Ammon's horn (tissue), 1 donor: ENCODE results near the gene SLC25A30.
"Not testable (repeated sequence)": the region's sequence is repeated elsewhere in the genome, so short reads cannot be mapped to it uniquely, and the experiment has no call there.

Experiments used
- DNase-seq: peaks from one replicate; pipeline ENCODE4 v3.0.0-alpha.2; 2016; ENCODE audit warnings: low spot score

SLC25A30 gene

GRCh38 chr13:45432737-45433380, 14.7 kb upstream of the SLC25A30 start:
- DNase-seq, result no peak

- DNase-seq, result not testable (repeated sequence)
Measured at GRCh38 chr13:45426056-45426841, 8.1 kb upstream of the SLC25A30 start.

GRCh38 chr13:45422731-45423292, 4.6 kb upstream of the SLC25A30 start:
- no peak for DNase-seq

- DNase-seq, result no peak
Measured at GRCh38 chr13:45419945-45420344, 1.8 kb upstream of the SLC25A30 start.

- not testable (repeated sequence) for DNase-seq
Measured at GRCh38 chr13:45419389-45419788, 1.2 kb upstream of the SLC25A30 start.

- no peak for DNase-seq
Measured at GRCh38 chr13:45416516-45417128, 1.6 kb downstream of the SLC25A30 start.

- DNase-seq, result no peak
Measured at GRCh38 chr13:45415112-45415511, 3.1 kb downstream of the SLC25A30 start.

GRCh38 chr13:45413826-45414307, 4.3 kb downstream of the SLC25A30 start:
- no peak for DNase-seq

GRCh38 chr13:45412274-45413049, 5.7 kb downstream of the SLC25A30 start:
- DNase-seq, result no peak

- DNase-seq, result no peak
Measured at GRCh38 chr13:45411631-45412030, 6.5 kb downstream of the SLC25A30 start.

GRCh38 chr13:45411221-45411620, 7.0 kb downstream of the SLC25A30 start:
- no peak for DNase-seq

GRCh38 chr13:45410466-45410865, 7.7 kb downstream of the SLC25A30 start:
- DNase-seq, result no peak

GRCh38 chr13:45410001-45410400, 8.2 kb downstream of the SLC25A30 start:
- DNase-seq, result no peak

- no peak for DNase-seq
Measured at GRCh38 chr13:45406421-45406820, 11.8 kb downstream of the SLC25A30 start.

GRCh38 chr13:45403081-45403480, 15.1 kb downstream of the SLC25A30 start:
- no peak for DNase-seq

GRCh38 chr13:45402641-45403040, 15.5 kb downstream of the SLC25A30 start:
- no peak for DNase-seq

GRCh38 chr13:45401314-45401713, 16.9 kb downstream of the SLC25A30 start:
- DNase-seq, result no peak

GRCh38 chr13:45398877-45399276, 19.3 kb downstream of the SLC25A30 start:
- no peak for DNase-seq

- DNase-seq, result no peak
Measured at GRCh38 chr13:45396533-45397095, 21.6 kb downstream of the SLC25A30 start.

GRCh38 chr13:45393941-45394570, 24.1 kb downstream of the SLC25A30 start:
- peak; percentile 71 for DNase-seq

GRCh38 chr13:45392811-45393210, 25.4 kb downstream of the SLC25A30 start:
- no peak for DNase-seq
